Measurements from ENCODE around the gene ZWINT.

DNA sequence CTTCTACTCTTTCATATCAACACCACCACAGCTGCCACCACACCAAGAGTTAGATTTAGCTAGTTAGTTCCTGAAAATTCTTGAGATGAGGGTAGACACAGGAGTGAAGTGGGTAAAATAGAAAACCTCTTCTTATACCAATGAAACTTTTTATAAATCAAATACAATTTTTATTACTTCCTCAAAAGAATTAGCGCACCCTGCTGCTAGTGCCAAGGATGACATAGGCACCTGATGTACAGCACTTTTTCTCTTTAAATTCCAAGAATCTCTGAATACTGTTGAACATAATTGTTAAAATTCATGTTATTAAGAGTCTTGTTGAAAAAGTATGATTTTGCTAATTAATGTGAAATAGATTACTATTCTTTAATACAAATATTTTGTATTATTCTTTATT, 11.4 kb downstream of the ZWINT start:
- TF ChIP-seq EZH2 (IDR thresholded peaks at IDR 0.05): no peak
- TF ChIP-seq POLR2AphosphoS5 (IDR thresholded peaks at IDR 0.05; ENCODE audit: borderline replicate concordance, low read depth, low read length): no peak
- TF ChIP-seq FOXP2 (optimal IDR thresholded peaks at IDR 0.05; ENCODE audit: control extremely low read depth, extremely low read length, insufficient read depth): no peak

Data from SK-N-MC (cell line).